Activated CD4-positive, CD25-positive, alpha-beta regulatory T cell treated with anti-CD3 and anti-CD28 coated beads, Interleukin-2, amount 50 U/mL, for 72 hours (primary cell): ENCODE results near the gene ZBTB44.
"Not testable (repeated sequence)": the region's sequence is repeated elsewhere in the genome, so short reads cannot be mapped to it uniquely, and the experiment has no call there.

ENCODE experiments used
- DNase-seq: peaks from one replicate; pipeline ENCODE4 v3.0.0; 2021

ZBTB44 gene

GRCh38 chr11:130310622-130311021 lies 4.1 kb downstream of the ZBTB44 start:
- DNase-seq = no peak

DNA sequence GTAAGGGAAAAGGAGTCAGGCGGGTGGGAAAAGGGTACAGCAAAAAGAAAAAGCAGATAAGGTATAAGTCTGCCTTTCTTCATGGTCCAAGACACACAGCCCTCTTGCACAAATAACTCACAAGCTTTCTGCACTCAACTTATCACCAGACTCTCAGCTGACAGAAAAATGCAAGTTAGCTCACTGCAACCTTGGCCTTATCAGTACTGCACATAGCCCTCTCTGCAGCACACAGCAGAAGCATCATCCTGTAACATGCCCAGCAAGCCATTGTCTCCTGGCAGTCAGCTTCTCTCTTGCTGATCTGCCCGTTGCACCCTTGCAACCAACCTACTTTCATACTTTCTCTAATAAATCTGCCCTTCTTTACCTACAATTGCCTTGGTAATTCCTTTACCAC lies 5.8 kb downstream of the ZBTB44 start:
- no peak for DNase-seq

DNA sequence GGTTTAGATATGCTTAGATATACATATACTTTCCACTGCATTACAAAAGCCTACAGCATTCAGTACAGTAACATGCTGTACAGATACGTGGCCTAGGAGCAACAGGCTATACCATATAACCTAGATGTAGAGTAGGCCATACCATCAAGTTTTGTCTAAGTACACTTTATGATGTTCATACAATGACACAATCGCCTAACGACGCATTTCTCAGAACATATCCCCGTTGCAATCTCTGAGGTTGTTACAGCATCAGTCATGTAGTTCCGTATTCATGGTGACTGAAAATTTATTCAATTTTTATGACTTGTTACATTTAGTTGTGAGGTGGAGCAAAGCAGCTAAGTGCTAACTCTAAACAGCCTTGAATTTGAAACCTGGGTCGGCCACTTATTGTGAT lies 6.7 kb downstream of the ZBTB44 start:
- DNase-seq = no peak

- no peak for DNase-seq
These were observed 10.1 kb downstream of the ZBTB44 start for GRCh38 chr11:130304651-130305050.

- DNase-seq = no peak
These were observed 13.7 kb downstream of the ZBTB44 start for GRCh38 chr11:130301002-130301401.

DNA sequence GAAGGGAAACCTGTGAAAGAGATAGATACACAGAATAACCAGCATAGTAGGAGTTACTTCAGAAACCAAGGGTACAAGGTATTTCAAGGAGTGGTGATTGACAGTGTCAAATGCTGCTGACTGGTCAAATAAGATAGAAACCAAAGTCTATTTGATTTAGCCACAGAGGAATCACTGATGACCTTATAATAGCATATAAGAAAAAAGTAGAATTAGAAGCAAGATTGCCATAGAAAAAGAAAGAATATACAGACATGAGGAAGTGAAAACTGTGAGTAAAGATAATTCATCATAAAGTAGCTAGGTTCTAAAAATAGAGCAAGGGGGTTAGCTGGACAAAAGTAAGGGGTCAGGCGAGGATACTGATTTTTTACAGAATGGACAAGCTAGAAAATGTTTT lies 14.2 kb downstream of the ZBTB44 start:
- no peak for DNase-seq

DNA sequence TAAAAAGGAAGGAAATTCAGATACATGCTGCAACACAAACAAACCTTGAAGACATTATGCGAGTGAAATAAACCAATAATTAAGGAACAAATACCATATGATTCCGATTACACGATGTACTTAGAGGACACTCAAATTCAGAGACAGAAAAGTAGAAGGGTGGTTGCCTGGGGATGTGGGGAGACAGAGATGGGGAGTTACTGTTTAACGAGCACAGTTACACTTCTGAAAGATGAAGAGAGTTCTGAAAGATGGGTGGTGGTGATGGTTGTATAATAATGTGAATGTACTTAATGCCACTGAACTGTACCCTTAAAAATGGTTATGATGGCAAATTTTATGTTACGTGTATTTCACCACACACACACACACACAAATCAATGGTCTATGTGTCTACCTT lies 14.7 kb downstream of the ZBTB44 start:
- no peak for DNase-seq

DNA sequence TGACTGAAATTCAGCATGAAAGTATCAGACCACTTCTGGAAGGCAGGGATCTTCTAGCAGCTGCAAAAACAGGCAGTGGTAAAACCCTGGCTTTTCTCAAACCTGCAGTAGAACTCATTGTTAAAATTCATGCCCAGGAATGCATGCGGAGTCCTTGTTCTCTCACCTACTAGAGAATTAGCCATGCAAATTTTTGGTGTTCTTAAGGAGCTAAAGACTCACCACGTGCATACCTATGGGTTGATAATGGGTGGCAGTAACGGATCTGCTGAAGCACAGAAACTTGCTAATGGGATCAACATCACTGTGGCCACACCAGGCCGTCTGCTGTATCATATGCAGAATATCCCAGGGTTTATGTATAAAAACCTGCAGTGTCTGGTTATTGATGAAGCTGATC lies 19.1 kb downstream of the ZBTB44 start:
- DNase-seq = no peak

DNA sequence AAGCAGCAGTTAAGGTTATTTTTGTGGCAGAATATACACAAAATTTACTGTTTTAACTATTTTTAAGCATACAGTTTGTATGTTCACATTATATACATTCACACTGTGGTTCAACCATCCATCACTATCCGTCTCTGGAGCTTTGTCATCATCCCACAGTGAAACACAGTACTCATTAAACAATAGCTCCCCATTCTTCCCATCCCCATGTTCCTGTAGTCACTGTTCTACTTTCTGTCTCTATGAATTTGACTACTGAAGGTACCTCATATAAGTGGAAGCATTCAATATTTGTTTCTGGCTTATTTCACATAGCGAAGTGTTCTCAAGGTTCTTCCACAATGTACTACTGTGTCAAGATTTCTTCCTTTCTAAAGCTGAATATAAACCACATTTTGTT lies 32.6 kb downstream of the ZBTB44 start:
- DNase-seq = no peak

- not testable (repeated sequence) for DNase-seq
These were observed 33.4 kb downstream of the ZBTB44 start for GRCh38 chr11:130281341-130281740.

DNA sequence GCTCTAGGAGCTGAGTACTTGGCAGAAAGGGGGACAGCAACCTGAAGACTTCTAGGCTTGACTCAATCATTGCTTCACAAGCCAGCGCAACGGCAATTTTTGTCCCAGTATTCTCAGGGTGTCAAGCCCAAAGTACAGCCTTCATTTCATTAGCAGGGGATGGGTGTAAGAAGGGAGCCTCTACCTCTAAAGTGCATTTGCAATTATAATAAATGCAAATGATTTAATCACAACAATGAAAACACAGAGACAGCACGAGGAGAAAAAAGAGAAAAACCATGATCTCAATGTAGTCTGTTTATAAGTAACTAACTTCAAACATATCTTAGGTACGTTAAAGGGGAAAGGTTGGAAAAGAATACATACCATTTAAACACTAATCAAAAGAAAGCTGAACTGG lies 34.7 kb downstream of the ZBTB44 start:
- DNase-seq = no peak

DNA sequence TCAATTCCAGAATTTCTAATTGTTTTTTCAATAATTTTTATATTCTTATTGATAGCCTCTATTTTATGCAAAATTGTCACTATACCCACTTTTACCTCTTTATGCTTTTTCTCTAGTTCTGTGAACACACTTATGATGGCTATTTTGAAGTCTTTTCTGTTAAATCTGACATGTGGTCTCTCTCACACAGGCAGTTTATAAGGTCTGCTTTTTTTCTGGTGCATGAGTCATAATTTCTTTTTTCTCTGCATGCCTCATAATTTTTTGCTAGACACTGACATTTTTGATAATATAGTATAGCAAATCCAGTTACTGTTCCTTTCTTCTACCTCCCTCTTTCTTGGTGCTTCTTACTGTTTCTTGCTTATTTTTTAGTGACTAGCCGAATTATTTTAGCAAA lies 36.0 kb downstream of the ZBTB44 start:
- DNase-seq = no peak

DNA sequence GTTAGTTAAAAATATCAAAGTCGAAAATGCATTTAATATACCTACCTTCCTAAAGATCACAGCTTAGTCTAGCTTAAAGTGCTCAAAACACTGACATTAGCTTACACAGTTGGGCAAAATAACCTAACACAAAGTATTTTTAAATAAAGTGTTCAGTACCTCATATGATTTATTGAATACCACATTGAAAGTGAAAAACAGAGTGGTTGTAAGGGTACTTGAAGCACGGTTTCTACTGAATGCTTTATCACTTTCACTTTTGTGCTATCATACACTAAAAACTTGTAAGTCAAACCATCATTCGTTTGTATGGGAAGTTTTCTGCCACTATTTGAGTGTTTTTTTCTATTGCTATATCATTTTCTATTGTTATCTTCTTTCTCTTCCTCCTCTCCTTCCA lies 36.6 kb downstream of the ZBTB44 start:
- DNase-seq = no peak

DNA sequence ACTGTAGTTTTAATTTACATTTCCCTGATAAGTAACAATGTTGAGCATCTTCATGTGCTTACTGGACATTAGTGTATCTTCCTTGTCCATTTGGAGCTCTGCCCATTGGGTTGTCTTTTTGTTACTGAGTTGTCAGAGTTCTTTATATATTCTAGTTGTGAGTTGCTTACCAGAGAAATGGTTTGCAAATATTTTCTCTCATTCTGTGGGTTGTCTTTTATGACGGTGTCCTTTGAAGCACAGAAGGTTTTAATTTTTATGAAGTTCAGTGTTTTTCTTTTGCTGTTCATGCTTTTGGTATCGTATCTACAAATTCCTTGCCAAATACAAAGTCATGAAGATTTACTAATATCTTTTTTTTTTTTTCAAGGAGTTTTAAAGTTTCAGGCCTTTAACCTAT lies 42.4 kb downstream of the ZBTB44 start:
- no peak for DNase-seq

DNA sequence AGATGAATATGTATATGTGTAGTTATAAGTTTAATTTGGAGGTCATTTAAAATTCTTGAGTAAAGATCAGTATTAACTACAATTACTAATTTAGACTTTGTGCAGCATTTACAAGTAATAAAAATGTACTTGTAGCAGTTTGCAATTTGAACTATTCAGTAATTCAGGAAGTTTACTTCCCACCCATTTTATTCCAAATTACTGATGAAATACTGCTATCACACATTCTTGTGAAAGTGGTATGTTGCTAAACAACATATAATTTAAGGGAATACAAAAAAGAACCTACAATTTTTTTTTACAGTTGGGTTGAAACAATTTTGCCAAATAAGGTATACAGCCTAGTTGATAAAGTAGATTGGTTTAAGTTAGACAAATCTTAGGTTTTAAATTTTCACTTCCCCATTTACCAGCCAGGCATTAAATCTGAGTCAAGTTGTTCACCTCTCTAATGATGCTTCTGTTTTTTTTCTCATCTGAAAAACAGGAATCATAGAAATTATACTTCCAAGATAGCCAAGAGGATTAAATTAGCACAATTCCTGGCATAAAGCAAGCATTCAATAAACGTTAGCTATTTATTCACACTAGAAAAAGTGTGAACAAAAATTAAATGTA lies 45.3 kb downstream of the ZBTB44 start:
- DNase-seq = no peak

DNA sequence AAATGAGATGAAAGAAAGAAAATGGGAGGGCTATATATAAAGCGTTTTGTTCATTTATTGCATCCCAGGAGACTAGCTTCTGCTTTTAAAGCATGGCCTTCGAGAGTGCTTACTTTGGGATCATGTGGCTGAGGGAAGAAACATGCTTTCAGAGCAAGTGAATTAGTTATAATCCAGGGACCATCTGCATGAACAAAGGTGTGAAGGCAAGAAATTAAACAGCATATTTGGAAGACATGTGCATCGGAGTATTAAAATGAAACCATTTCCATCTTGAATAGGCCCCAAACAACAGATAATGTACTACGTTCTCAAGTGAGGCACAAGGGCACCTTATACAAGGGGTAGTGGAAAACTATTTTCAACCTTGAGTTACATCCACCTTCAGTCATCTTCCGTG lies 51.4 kb downstream of the ZBTB44 start:
- no peak for DNase-seq

DNA sequence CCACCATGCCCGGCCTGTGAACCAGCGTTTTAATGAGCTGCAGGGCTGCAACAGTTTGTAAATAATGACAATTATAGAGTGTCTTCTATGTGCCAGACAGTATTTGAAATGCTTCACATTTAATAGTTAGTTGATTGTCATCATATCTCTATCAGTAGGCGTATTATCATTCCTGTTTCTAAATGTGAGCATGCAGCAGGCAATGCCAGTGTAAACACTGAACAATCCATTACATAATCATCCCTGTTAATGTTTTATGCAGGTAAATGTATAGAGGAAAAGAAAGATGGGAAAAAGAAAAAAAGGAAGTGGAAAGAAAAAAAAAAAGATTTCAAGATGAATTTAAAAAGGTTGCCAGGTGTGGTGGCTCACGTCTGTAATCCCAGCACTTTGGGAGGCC lies 52.3 kb downstream of the ZBTB44 start:
- no peak for DNase-seq

- no peak for DNase-seq
These were observed 53.1 kb downstream of the ZBTB44 start for GRCh38 chr11:130261571-130261970.

DNA sequence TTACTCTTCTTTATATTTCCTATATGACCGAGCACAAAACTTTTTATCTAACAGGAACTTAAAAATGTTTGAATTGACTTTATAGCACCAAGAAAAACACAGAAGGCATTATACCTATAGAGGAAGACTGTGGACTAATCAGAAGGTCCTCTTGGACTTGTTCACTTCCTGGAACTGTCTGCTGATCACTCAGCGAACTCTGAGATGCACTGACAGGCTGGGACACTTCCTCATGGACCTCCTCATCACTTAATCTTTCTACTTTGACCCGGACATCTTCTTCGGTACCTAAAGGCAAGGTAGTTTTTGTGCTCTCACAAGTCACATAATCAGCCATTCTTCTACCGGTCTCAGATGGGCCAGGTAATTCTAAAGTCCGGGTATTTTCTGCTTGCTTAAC lies 54.0 kb downstream of the ZBTB44 start:
- DNase-seq = no peak

GRCh38 chr11:130260080-130260627 lies 54.6 kb downstream of the ZBTB44 start:
- no peak for DNase-seq

DNA sequence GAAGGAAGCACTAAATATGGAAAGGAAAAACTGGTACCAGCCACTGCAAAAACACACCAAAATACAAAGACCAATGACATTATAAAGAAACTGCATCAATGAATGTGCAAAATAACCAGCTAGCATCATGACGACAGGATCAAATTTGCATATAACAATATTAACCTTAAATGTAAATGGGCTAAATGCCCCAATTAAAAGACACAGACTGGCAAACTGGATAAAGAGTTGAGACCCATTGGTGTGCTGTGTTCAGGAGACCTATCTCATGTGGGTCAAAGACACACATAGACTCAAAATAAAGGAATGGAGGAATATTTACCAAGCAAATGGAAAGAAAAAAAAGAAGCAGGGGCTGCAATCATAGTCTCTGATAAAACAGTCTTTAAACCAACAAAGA lies 63.0 kb downstream of the ZBTB44 start:
- DNase-seq = not testable (repeated sequence)

GRCh38 chr11:130249929-130250328 lies 64.8 kb downstream of the ZBTB44 start:
- not testable (repeated sequence) for DNase-seq

GRCh38 chr11:130249371-130249770 lies 65.3 kb downstream of the ZBTB44 start:
- DNase-seq = no peak

DNA sequence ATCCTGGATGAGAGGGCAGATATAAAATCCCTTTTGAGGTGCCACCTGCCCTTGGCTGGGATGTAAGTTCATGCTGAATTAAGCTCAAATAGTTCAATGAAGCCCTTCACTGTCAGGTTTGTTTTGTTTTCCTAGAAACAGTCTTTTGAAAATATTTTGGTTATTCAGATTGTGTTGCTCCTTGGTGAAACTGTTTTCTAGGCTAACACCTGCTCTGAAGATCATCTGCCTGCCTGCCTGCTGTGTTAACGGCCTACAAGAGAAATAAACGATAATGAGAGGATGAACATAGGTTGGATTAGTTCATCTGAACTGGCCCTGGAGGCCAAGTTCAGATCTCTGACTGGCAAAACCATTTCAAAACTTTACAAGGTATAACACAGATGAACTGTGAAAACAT lies 67.4 kb downstream of the ZBTB44 start:
- no peak for DNase-seq

DNA sequence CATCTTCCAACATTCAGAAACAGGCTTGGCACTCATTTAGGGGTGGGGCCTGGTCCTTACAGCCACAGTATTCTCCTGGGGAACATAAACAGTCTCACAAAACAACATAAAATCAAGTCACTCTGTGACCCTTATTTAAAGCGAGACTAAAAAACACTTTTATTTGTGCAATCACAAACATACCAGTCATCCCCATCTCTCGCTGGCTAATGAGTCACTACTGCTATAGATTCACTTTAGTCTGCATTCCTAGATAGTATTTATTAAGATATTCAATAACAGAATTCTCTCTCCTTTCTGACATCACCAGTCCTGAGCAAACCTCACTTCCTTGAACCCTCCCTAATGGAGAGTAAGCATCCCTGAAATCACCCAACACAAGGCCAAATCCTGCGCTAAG lies 68.0 kb downstream of the ZBTB44 start:
- DNase-seq = no peak
